ENCODE measurements around the gene IL1R1. TPM values are rescaled to one million over a fixed set of nuclear protein-coding genes. Genes with fewer than 3 reads are reported as not detected.
A peak's percentile ranks its signal among the peaks of the same experiment; 100 is the strongest.

IL1R1 gene
- total and polyA plus RNA-seq, 10 of the 15 experiments (the other 5 are each of a cell fraction or from before 2014, with no cell fraction given), result 0.17 to 13.2 (median 0.53) TPM

GRCh38 chr2:102107741-102108070, 34.8 kb upstream of the IL1R1 start (continued):
- TF ChIP-seq ZSCAN29 (IDR thresholded peaks at IDR 0.05), result peak; percentile 28
- no peak for TF ChIP-seq ZNF274 (IDR thresholded peaks at IDR 0.05; ENCODE audit: insufficient read depth, insufficient read length)
- no peak for TF ChIP-seq NFYA (IDR thresholded peaks at IDR 0.05; ENCODE audit: borderline replicate concordance, low read depth, low read length)
- no peak for TF ChIP-seq PML (IDR thresholded peaks at IDR 0.05; ENCODE audit: low read length)
- no peak for TF ChIP-seq MEF2B (IDR thresholded peaks at IDR 0.05; ENCODE audit: partially characterized antibody, poor library complexity, severe bottlenecking)
- TF ChIP-seq YY1 (IDR thresholded peaks at IDR 0.05; ENCODE audit: low read depth, low read length), result no peak
- TF ChIP-seq STAT3 (IDR thresholded peaks at IDR 0.05; ENCODE audit: low read depth, low read length), result no peak
- TF ChIP-seq PBX3 (IDR thresholded peaks at IDR 0.05; ENCODE audit: insufficient replicate concordance, low read depth, low read length), result no peak
- TF ChIP-seq ZBTB11 (CRISPR knock-in tag; IDR thresholded peaks at IDR 0.05), result no peak
- TF ChIP-seq FOS (IDR thresholded peaks at IDR 0.05; ENCODE audit: borderline replicate concordance, extremely low read depth, insufficient read length), result no peak
- no peak for TF ChIP-seq CEBPB (IDR thresholded peaks at IDR 0.05; ENCODE audit: borderline replicate concordance in 1 of 2, low read depth in 2 of 2, low read length in 2 of 2)
- TF ChIP-seq ELK1 (IDR thresholded peaks at IDR 0.05; ENCODE audit: low read depth, low read length), result no peak
- TF ChIP-seq ZNF592 (IDR thresholded peaks at IDR 0.05), result no peak
- TF ChIP-seq ATF3 (IDR thresholded peaks at IDR 0.05; ENCODE audit: borderline replicate concordance, extremely low read depth, low read depth, low read length), result no peak
- TF ChIP-seq DPF2 (IDR thresholded peaks at IDR 0.05), result no peak
- TF ChIP-seq SKIL (IDR thresholded peaks at IDR 0.05; ENCODE audit: low read depth, poor library complexity, severe bottlenecking), result no peak
- TF ChIP-seq ATF7 (IDR thresholded peaks at IDR 0.05; ENCODE audit: low read depth), result no peak; the same call in 1 of the 2 replicates
